T1000 (cell line): ENCODE data around the gene DGKD.

Experiments
- DNase-seq: peaks from one replicate; lab custom pipeline; 2025; ENCODE audit warnings: mixed read lengths; lab: John Stamatoyannopoulos, UW

DGKD gene

DNA sequence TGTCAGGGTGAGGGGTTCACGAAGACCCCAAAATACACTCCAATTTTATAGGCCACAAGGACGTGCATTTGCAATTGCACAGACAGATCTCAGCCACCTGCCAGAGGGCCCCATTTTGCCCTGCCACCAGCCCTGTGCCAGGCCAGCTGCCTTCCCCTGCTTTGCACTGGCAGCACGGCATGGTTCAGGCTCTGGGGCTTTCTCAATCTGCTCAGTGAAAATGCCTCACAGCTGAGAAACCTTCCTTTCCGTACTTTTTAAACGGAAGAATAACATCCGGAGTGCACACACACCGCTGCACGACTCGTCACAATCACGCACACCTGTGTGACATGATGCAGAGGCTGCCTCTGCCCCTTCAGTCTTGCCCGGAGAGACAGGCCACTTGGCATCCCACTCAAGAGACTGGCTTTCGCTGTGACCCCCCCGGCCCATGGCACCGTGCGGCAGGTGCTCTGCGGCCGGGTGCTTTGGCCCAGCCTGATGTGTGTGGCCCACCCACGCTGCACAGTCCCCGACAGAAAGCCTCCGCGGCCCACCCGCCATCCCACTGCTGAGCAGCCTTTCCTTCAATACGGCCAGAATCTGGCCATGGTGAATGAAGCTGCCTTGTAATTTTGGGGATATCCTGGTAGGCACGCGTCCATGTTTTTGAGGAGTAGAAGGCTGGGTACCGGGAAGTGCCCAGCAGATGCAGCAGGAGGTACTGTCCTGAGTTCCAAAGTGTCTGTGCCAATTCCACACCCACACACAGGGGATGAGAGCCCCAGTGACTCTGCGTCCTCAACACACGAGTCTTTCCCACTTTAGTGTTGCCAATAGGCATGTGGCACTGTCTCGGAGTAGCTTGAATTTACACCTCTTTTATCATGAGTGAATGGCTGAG is 123.5 kb downstream of the DGKD start:
- DNase-seq: no peak

DNA sequence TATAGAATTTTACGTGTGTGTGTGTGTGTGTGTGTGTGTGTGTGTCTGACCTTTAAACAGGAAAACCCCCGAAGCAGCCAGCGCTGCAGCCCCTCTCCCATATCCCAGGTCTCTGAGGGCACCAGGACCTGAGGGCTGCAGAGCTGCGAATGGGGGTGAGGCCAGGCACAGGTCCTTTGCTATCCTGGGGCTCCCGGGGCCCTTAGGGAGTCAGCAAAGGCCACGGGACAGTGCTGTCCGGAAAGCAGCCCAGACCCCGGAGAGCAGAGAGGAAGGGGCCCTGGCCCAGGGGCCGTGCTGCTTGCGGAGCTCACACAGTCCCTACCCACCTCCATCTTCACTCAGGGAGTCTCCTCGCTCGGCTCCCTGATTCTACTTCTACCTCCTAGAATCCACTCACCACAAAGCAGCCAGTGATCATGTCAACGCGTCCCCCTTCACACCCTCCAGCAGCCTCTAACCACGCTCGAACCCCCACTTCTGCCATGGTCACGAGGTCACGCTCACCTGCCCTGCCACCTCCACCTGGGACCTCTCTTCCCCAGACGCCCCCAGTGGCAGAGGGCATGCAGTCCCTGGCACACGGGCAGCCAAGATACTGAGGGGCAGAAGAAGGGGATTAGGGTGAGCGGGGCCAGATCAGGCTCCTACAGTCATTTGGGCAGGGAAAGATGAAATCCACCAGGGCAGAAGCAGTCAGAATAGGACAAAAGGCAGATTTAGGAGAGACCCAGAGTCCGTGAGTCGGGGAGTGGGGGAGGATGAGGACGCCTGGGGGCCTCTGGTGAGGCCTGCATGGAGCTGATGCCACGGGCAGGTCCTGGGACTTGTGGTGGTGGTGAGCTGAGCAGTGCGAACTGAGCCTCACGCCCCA is 125.6 kb downstream of the DGKD start:
- no peak for DNase-seq

DNA sequence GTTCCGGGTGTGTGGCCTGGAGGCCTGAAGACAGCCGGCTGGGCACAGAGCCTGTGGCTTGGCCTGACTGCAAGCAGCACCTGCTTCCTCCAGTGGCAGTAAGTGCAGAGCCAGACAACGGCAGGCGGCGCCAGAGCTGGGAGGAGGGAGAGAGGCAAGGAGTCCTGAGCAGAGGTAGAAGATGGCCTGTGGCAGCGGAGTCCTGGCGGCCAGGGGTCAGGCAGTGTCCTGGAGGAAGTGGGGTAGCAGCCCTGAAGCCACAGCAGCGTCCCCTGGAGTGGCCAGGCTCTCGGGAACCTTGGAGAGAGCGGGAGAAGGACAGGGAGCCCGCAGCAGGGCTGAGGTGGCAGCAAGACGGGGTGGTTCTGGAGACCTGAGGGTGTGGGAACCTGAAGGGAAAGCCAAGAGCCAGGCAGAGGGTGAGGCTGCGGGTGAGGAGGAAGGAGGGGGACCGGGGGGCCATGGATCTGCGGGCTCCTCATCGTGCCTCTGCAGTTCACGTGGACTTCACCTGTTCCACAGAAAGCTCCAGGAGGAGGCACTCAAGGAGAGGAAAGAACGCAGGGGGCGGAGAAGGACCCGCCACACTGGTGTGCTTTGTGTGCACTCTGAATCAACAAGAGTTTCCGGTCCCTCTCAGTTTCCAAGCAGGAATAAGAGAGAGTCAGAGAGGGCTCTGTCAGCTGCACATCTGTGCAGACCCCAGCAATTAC is 126.4 kb downstream of the DGKD start:
- no peak for DNase-seq

DNA sequence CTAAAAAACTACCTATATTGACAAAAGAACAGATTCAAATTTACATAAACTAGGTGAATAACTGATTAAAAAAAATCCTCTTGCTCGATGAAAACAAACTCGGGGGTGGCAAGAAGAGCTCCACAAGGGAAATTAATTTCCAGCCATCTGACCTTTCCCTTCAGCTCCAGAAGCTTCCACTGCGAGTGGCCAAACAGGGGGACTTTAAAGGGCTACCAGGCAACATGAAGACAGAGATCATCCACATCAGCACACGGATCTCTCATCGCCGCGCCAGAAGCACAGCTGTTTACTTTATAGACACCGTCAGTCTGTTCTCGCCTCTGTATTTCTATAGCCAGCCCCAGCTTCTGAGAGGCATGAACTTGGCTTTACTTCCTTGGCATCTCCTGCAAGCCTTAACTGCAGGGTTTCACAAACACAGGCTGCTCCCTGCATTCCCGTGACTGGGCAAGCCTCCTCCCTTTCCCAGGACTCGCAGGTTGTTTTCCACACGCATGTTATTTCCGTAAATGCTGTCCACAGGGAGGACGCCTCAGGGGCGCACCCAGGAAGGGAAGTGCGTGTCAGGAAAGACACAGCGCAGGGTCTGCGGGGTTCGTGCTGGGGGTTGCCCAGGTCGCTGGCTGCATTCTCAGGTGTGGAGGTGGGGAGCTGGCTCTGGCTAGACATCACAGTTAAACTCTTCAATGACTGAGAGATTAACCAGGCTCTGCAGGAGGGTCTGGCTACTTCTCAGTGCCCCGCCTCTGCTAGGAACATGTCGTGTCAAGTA is 127.3 kb downstream of the DGKD start:
- no peak for DNase-seq

DNA sequence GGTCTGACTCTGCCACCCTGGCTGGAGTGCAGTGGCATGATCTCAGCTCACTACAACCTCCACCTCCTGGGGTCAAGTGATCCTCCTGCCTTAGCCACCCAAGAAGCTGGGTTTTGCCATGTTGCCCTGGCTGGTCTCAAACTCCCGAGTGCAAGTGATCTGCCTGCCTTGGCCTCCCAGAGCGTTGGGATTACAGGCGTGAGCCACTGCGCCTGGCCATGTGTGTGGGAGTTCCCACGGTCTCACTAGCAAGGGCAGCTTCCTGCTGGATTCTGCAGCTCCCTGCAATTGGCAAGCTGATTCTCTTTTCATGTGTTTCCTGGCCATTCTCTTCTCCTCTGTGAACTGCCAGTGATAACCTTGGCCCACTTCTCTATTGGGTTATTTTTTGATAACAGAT is 128.3 kb downstream of the DGKD start:
- DNase-seq: no peak

DNA sequence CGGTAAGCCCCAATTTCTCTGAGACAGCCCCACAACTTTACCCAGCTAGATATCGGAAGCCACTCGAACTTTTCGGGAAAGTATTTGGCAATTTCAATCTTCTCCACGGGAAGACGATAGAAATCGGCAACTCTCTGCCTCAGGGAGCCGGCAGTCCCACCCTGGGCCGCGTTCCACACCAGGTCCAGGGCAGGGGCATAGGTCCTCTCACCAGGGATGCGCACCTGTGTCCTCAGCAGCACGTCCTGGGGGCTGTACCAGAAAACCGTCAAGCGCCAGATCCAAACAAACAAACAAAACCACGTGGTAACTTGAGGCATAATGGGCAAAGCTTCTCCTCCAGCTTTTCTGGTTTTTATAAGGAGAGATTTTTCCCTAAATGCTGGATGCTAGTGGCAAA is 131.4 kb downstream of the DGKD start:
- no peak for DNase-seq

DNA sequence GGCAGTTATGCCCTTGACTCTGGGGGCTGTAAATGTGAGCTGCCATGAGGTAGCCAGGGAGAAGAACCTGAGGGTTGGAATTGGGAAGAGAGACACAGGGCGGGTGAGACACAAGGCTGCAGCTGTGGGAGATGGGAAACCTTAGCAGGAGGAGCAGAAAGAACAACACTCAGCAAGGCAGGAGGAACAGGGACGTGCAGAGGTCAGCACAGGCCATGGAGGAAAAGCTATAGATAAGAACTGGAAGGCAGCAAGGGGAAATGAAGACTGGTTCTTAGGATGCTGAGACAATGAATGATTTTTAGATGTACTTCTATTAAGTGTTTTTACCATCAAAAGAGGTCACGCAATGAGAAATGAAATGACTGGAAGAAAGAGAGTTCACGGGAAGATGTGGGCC is 132.1 kb downstream of the DGKD start:
- DNase-seq: no peak

DNA sequence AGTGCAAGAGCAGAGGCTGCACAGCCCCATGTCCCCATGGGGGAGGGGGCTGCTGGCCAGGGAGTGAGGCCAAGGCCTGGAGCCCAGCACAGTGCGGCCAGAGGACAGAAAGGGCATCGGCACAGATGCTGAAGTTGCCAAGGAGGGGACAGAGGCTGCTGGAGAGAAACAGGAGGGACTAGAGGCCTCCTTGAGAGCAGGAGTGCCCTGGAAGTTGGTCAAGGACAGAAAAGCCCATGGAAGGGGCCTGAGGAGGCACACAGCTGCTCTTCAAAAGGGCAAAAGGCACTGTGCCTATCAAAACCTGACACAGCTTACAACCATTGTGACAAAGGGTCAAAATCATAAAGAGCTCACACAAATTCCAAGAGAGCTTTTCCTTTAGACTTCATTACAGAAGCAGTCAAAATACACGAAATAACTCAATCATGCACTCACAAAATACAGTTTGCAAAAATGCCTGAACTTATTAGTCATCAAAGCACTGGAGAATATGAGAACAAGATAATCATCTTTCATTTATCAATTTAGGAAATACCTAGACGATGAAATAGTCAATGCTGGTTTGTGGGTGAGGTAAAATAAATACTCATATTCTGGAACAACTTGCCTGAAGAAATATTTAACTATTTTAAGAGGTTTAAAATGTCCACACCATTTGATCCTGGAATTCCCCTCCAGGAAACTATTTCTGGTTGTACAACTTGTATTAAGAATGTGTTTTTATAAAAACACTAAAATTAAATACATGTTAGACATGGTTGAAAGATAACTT is 132.7 kb downstream of the DGKD start:
- DNase-seq: no peak

DNA sequence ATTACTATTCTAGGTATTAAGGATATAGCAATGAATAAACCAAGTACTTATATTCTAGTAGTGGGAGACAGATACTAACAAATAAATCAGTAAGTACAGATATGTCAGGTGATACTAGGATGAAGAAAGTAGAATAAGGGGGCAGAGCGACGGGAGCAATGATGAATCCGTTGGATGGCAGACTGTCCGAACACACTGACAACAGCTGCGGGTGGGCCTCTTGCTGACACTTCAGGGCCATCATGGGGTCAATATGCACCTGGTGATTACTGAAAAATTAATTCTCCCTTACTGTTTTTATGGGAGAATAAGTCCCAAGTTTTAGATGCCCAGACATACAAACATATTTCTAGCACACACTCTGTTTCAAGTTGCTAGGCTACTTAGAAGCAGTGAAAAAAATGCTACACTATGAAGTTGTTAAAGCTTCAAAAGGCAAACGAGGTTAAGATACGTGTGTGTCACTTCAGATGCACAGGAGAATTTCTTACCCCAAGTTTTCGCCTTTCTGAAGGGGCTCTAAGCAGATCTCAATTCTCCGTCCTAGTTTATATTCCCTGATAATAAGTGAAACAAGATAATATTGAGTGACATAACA is 133.6 kb downstream of the DGKD start:
- DNase-seq: no peak

DNA sequence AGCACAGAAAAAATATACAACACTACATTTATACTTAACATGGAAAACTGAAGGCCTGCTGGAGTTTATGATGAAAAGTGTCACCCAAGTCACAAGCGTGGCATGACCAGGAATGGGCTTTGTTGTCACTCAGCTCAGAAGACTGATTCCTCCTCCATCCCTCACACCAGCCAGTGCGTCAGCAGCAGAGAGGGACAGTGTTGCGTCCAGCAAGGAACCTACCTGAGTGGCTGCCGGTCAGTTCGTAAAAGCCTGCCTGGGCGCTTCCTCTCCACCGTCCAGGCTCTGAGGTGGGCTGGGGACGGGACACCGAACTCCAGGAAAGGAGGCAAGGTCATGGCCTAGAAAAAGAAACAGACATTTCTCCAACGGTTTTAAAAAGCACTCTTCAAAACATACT is 134.8 kb downstream of the DGKD start:
- DNase-seq: no peak

DNA sequence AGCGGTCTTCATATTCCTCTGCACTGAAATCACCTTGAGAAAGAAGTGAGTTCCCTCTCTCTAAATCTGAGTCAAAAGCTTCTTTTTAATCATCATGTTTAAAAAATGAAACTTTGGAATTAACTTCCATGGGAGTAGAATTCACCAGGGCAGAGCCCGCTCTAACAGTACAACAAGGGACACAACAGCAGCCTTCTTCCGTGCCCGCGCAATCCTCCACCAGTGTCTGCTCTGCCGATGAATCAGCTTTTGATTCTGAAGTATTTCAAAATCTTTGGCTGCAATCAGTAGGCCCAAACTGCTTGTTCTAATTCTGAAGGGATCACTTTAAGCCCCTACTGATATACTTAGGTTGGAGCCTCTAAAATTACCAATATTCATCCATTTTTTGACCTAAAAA is 135.4 kb downstream of the DGKD start:
- no peak for DNase-seq

DNA sequence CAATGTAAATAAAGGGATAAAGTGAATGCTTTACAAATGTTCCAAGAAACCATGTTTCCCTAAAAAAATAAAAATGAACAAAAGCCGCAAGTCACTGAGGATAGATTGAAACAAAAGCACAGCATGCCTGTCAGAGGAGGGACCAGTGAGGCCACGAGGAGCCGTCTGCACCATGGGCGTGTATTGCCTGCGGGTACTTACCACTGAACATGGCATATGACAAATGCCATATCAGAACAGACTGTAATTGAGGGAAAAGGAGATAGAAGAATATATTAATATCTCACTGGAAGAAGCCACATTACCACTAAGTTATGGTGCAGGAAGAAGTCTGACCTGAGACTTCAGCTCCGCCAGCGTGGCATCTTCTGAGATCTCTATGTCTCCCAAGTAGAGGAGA is 136.5 kb downstream of the DGKD start:
- no peak for DNase-seq

DNA sequence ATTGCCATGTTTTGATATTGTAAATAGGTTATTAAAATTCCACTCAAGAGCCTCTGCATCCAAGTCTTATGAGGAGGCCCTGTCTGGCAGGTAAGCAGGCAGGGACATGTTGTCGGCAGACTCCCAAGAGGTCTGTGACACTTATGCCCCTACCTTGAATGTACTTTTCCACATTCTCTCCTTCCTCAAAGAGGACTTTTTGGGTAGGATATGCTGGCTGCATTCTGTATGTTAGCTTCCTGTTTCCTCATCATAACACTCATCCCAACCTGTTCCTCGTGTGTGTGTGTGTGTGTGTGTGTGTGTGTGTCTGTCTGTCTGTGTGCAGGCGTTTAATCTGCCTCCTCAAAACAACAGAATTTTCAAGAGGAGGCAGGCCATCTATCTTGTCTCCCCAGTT is 137.0 kb downstream of the DGKD start:
- DNase-seq: no peak

DNA sequence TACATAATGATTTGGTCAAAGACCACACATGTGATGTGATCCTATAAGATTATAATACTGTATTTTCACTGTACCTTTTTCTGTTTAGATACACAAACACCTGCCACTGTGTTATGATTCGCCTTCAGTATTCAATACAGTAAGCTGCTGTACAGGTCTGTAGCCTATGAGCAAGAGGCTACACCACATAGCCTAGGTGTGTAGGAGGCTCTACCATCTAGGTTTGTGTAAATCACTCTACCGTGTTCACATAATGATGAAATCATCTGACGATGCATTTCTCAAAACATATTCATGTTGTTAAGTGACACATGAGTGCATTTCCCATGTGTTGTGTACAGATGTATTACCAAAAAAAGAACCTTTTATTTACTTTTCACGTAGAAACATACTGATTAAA is 137.8 kb downstream of the DGKD start:
- no peak for DNase-seq

DNA sequence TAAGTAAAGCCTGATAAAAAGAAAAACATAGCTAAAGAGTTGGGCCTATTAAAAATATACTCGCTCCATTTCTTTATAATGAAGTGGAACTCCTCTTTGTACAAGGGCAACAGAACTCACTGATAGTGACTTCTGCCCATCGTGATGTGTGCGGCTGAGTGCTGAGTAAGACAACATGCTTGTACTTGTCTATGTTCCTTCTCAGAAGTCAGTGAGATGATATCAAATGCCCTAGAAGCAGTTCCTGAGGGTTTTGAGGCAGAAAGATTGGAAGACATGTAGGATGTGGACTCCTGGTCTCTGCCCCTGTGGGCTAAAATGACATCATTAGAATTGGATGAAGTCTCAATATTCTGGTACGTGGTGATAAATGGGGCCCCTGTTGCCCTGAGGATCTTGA is 138.5 kb downstream of the DGKD start:
- no peak for DNase-seq

DNA sequence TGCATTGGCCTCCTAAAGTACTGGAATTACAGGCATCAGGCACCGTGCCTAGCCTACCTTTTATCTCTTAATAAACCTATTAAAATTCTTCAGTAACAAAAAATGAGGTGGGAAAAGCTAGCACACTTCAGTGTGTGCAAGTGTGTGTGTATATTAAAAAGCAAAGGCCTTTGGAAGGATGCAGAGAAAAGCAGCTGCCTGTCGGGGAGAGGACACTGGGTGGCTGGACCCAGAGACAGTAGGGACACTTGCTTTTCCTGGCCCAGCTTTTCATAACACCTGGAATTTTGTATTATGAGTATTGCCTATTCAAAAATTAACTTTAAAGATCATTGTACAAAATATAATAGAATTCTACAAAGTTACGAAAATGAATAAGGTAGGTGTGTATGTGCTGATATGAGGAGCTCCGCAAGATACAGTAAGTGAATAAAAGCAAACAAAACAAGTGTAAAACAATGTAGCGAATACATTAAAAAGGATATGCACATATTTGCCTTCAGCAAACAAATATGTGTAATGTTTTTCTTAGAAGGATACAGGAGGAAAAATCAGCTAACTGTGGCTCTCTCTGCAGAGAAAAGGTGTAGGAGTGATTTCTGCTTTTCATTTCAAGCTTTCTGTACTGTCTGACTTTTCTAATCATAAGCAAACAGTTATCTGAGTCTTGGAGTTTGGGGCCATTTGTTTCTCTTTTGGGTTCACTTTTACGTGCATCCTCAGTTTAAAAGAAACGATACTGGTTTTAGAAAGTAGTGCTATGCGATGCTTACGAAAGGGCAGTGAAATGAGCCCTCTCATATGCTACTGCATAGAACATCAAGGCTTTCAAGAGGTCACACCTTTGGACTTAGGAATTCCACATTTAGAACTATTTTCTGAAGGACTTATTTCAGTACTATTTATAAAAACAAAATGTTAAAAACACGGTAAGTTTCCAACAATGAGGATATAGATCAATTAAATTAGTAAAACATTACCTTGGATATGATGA is 141.5 kb downstream of the DGKD start:
- no peak for DNase-seq

DNA sequence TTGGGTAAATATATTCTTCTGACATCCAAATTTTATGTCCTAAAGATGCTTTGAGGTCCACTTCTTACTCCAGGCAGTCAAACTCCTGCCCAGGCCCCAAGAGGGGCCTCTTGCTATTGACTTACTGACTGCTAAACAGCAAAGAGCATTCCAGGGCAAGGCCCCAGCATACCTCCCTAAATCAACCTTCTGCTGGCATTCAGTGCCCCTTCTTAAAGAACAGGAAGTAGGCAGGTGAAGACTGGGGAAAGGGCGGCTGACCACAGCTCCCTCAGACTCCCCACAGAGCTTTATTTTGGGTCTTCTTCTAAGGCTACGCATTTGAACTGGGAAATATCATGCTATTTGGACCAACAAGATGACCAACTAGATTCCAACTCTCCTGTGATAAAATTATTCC is 143.4 kb downstream of the DGKD start:
- no peak for DNase-seq

DNA sequence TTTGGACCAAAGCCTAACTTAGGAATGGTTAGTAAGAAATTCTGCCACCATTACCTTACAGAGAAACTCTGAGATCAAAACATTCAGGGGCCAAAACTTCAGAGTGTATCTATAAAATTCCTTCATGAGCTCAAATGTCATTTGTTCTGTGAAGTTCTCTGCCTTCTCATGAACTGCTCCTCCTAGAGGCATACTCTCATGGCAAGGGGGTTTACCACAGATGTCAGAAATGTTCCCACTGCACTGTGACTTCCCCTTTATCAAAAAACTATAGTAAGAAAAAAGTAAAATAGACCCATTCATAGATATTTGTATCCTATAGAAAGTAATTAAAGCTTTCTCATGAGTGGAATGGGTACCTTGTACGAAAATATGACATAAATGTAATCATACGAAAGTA is 143.8 kb downstream of the DGKD start:
- DNase-seq: no peak

DNA sequence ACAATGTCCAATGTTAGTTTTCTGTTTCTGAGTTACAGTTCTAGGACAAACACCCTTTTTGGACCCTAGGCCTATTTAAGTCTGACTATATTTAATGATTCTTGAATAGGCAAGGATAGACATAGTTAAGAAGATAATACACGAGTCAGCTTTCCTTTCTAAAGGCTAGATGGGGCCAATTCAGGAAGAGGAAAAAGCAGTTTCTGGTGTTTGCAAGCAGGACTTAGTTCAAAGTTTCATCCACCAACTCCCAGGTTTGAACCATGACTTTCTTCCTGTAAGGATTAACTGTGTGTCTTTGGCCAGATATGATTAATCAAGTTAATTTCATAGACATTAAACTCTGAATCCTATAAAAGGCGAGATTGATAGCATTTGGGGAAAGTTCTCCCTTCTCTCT is 145.6 kb downstream of the DGKD start:
- no peak for DNase-seq
